GM23338 (cell line): ENCODE data around the gene MAP1LC3B2. TPM values are rescaled to one million over a fixed set of nuclear protein-coding genes. Genes with fewer than 3 reads are reported as not detected.
A peak's percentile ranks its signal among the peaks of the same experiment; 100 is the strongest.

Experiments
- ATAC-seq: fragments of 200-7000 bp; cut with Tn5 transposase; 3 replicates; pipeline ENCODE4 v1.9.1; 2020
- DNase-seq: peaks from one replicate; pipeline ENCODE4 v3.0.0-alpha.2; 2015; ENCODE audit warnings: low spot score
- H2AFZ ChIP-seq: fragments of 200-600 bp; sonication (generic); 2 replicates; pipeline ENCODE4 v1.8.0; 2016; ENCODE audit warnings: antibody characterized with exemption, mild to moderate bottlenecking, moderate library complexity
- H3F3A ChIP-seq: fragments of 200-600 bp; sonication (generic); replicated peaks from 2 replicates; pipeline ENCODE4 v1.8.0; 2017; ENCODE audit warnings: antibody characterized with exemption, mixed run types, low read depth
- H3K27ac ChIP-seq: fragments of 200-600 bp; sonication (generic); 2 replicates; pipeline ENCODE4 v1.6.1; 2016; ENCODE audit warnings: low read depth
- H3K27me3 ChIP-seq: fragments of 200-600 bp; sonication (generic); 2 replicates; pipeline ENCODE4 v1.8.0; 2016; ENCODE audit warnings: mild to moderate bottlenecking, mixed run types, moderate library complexity; ENCODE audit not compliant: insufficient read depth
- H3K36me3 ChIP-seq: fragments of 200-600 bp; sonication (generic); 2 replicates; pipeline ENCODE4 v1.8.0; 2016; ENCODE audit warnings: mild to moderate bottlenecking; ENCODE audit not compliant: insufficient read depth
- H3K4me1 ChIP-seq: fragments of 200-600 bp; sonication (generic); 2 replicates; pipeline ENCODE4 v1.8.0; 2016; ENCODE audit warnings: mild to moderate bottlenecking, moderate library complexity; ENCODE audit not compliant: insufficient read depth
- H3K4me2 ChIP-seq: fragments of 200-600 bp; sonication (generic); 2 replicates; pipeline ENCODE4 v1.7.1; 2017; ENCODE audit warnings: mixed run types
- H3K4me3 ChIP-seq: fragments of 200-600 bp; sonication (generic); 2 replicates; pipeline ENCODE4 v1.6.1; 2016; ENCODE audit warnings: mixed run types
- H3K79me2 ChIP-seq: fragments of 200-600 bp; sonication (generic); replicated peaks from 2 replicates; pipeline ENCODE4 v1.8.0; 2017; ENCODE audit warnings: mild to moderate bottlenecking; ENCODE audit not compliant: insufficient read depth
- H3K9me2 ChIP-seq: fragments of 200-600 bp; sonication (generic); 2 replicates; pipeline ENCODE4 v1.8.0; 2017; ENCODE audit not compliant: insufficient read depth
- H4K20me1 ChIP-seq: fragments of 200-600 bp; sonication (generic); replicated peaks from 2 replicates; pipeline ENCODE4 v1.8.0; 2017; ENCODE audit warnings: mild to moderate bottlenecking; ENCODE audit not compliant: insufficient read depth
- H3K27ac Mint-ChIP-seq: 2 replicates; pipeline ENCODE4 v1.8.0; 2020; ENCODE audit warnings: inconsistent platforms, mild to moderate bottlenecking, moderate library complexity, mixed read lengths
- H3K27me3 Mint-ChIP-seq: 3 replicates; pipeline ENCODE4 v1.8.0; 2022; ENCODE audit warnings: low read depth, mild to moderate bottlenecking, moderate library complexity, mixed read lengths, inconsistent platforms; ENCODE audit not compliant: insufficient read depth, poor library complexity
- H3K36me3 Mint-ChIP-seq: 3 replicates; pipeline ENCODE4 v1.8.0; 2021; ENCODE audit warnings: low read depth, mild to moderate bottlenecking, inconsistent platforms, moderate library complexity, mixed read lengths
- H3K4me1 Mint-ChIP-seq: 3 replicates; pipeline ENCODE4 v1.8.0; 2020; ENCODE audit warnings: mild to moderate bottlenecking, inconsistent platforms, mixed read lengths
- H3K4me3 Mint-ChIP-seq: 3 replicates; pipeline ENCODE4 v1.8.0; 2021; ENCODE audit warnings: moderate library complexity, mild to moderate bottlenecking, inconsistent platforms, mixed read lengths
- H3K9me3 Mint-ChIP-seq: 3 replicates; pipeline ENCODE4 v1.8.0; 2020; ENCODE audit warnings: moderate library complexity, mild to moderate bottlenecking, inconsistent platforms, mixed read lengths
- CREB1 ChIP-seq: fragments of 250-450 bp; sonication (Bioruptor Pico); IDR thresholded peaks from 2 replicates; pipeline ENCODE4 v1.5.0; 2020; ENCODE audit warnings: low read depth, mild to moderate bottlenecking, moderate library complexity
- CTCF ChIP-seq, 2 experiments: fragments of 200-600 bp in 1 of 2; sonication (generic) in 1 of 2; conservative IDR thresholded peaks; 2 replicates each; pipeline versions ENCODE4 v1.5.1 to v1.6.1; 2016 to 2017; ENCODE audit warnings: antibody characterized with exemption in 2 of 2, low read depth in 2 of 2, mild to moderate bottlenecking in 2 of 2, moderate library complexity in 1 of 2
- ETS1 ChIP-seq: IDR thresholded peaks from 2 replicates; pipeline ENCODE4 v1.6.1; 2016; ENCODE audit warnings: antibody characterized with exemption
- EZH2 ChIP-seq: fragments of 200-600 bp; sonication (generic); IDR thresholded peaks from one replicate; pipeline ENCODE4 v1.8.0; 2017; ENCODE audit warnings: antibody characterized with exemption, mild to moderate bottlenecking, low read depth; ENCODE audit not compliant: unreplicated experiment
- EZH2phosphoT487 ChIP-seq: fragments of 200-600 bp; sonication (generic); IDR thresholded peaks from one replicate; pipeline ENCODE4 v1.8.1; 2018; ENCODE audit warnings: antibody characterized with exemption; ENCODE audit not compliant: unreplicated experiment
- JUNB ChIP-seq: IDR thresholded peaks from one replicate; pipeline ENCODE4 v1.6.1; 2016; ENCODE audit warnings: antibody characterized with exemption; ENCODE audit not compliant: unreplicated experiment
- NANOG ChIP-seq: IDR thresholded peaks from 2 replicates; pipeline ENCODE4 v1.6.1; 2016; ENCODE audit warnings: antibody characterized with exemption, borderline replicate concordance
- POLR2AphosphoS5 ChIP-seq: IDR thresholded peaks from 2 replicates; pipeline ENCODE4 v1.6.1; 2016; ENCODE audit warnings: antibody characterized with exemption, low read depth
- REST ChIP-seq: IDR thresholded peaks from one replicate; pipeline ENCODE4 v1.6.1; 2018; ENCODE audit warnings: antibody characterized with exemption; ENCODE audit not compliant: unreplicated experiment
- STAT1 ChIP-seq: IDR thresholded peaks from one replicate; pipeline ENCODE4 v1.6.1; 2016; ENCODE audit warnings: antibody characterized with exemption; ENCODE audit not compliant: unreplicated experiment
- ZNF114 ChIP-seq: fragments of 250-450 bp; sonication (Bioruptor Pico); IDR thresholded peaks from 2 replicates; pipeline ENCODE4 v1.5.0; 2020; ENCODE audit warnings: mild to moderate bottlenecking, moderate library complexity
- ZNF331 ChIP-seq: fragments of 250-450 bp; sonication (Bioruptor Pico); IDR thresholded peaks from 2 replicates; pipeline ENCODE4 v1.5.0; 2020; ENCODE audit warnings: low read depth, mild to moderate bottlenecking, moderate library complexity
- ZNF462 ChIP-seq: fragments of 250-450 bp; sonication (Bioruptor Pico); IDR thresholded peaks from 2 replicates; pipeline ENCODE4 v1.5.0; 2020; ENCODE audit warnings: mild to moderate bottlenecking, moderate library complexity
- polyA plus RNA-seq: library from polyadenylated mRNA; unstranded; fragments of >200 nt; fragmentation: Nextera tagmentation; extraction: Ambion mirVana; gene quantifications from 2 replicates; pipeline ENCODE4 v1.2.1, GENCODE V29; 2016
- total RNA-seq: library from RNA; depleted of rRNA; stranded (reverse); fragments of >200 nt; shearing (Covaris generic); gene quantifications from 2 replicates; pipeline ENCODE4 v1.2.3, GENCODE V29; 2014

MAP1LC3B2 gene
- total and polyA plus RNA-seq, 2 experiments from 2014 or later = 1.3 to 6.7 TPM

DNA sequence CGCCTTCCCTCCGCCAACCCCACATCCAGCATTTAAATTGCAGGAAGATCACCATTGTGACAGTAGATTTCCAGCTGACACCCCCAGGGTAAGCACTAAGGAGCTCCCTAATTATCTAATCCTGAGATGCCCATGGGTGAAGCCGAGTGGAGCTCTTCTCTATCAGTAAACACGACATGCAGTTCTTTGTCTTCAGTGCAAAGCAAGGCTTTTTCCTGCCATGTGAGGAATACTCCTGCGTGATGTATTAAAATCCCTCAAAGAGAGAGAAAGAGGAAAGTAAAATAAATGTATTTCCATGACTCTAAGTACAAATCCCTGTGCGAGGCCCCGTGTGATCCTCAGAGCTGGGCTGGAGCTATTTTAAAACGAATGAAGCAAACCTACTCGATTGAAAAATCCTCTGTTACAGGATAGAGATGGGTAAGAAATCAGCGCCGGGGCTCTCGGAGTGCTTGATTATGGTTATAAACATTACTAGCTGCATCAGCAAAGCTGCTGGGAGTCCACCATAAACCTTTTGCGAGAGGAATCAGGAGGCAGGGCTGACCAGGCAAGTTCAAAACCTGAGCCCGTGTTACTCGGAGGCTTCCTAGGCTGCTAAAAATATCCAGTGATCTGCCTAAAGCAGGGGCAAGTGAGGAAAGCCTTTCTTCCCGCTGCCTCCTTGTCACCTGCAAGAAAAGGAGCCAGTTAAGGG lies 61.5 kb downstream of the MAP1LC3B2 start:
- TF ChIP-seq REST (no peak), ZNF462 (no peak), ZNF114 (no peak), CREB1 (no peak), EZH2phosphoT487 (no peak), NANOG (no peak), JUNB (no peak), STAT1 (no peak), ETS1 (no peak), ZNF331 (CRISPR knock-in tag) (no peak), EZH2 (no peak), POLR2AphosphoS5 (no peak), CTCF (conservative IDR thresholded peaks at IDR 0.05; ENCODE audit: low read depth in 2 of 2) (no peak)
- no peaks in the 10 kb centered on the region for H4K20me1 ChIP-seq
- no peaks in the 10 kb centered on the region for H3F3A ChIP-seq
- H3K4me3 Mint-ChIP-seq = no peak overlapping the region
- peaks cover 2% of the 10 kb centered on the region; the same call in 1 of the 3 replicates for H3K36me3 Mint-ChIP-seq
- 0 out of 2 replicates have a peak, but pooled peaks cover 4% of the 10 kb centered on the region for H3K4me1 ChIP-seq
- no peaks in the 10 kb centered on the region for H3K79me2 ChIP-seq
- no peak for ATAC-seq
- no peak overlapping the region for H3K27ac ChIP-seq
- no peaks in the 10 kb centered on the region for H3K27me3 ChIP-seq
- no peaks in the 10 kb centered on the region for H3K9me2 ChIP-seq
- H3K4me3 ChIP-seq = no peak overlapping the region
- H3K9me3 Mint-ChIP-seq = peaks cover 18% of the 10 kb centered on the region
- DNase-seq = no peak
- H3K4me1 Mint-ChIP-seq = peaks cover 20% of the 10 kb centered on the region
- H3K4me2 ChIP-seq = no peak overlapping the region
- H3K27me3 Mint-ChIP-seq = peaks cover 3% of the 10 kb centered on the region
- no peak overlapping the region for H3K27ac Mint-ChIP-seq
- peak overlapping the region; percentile 90 for H2AFZ ChIP-seq
- H3K36me3 ChIP-seq = no peaks in the 10 kb centered on the region
